Activated CD4-positive, alpha-beta T cell treated with anti-CD3 and anti-CD28 coated beads for 24 hours (primary cell): Measurements from ENCODE around the gene MYL6B.
"Not testable (repeated sequence)": the region's sequence is repeated elsewhere in the genome, so short reads cannot be mapped to it uniquely, and the experiment has no call there.

Source experiments
- DNase-seq, 2 donors: peaks; one replicate each; pipeline ENCODE4 v3.0.0-alpha.2; 2020; ENCODE audit warnings: low read depth in 2 of 2

The MYL6B gene

DNA sequence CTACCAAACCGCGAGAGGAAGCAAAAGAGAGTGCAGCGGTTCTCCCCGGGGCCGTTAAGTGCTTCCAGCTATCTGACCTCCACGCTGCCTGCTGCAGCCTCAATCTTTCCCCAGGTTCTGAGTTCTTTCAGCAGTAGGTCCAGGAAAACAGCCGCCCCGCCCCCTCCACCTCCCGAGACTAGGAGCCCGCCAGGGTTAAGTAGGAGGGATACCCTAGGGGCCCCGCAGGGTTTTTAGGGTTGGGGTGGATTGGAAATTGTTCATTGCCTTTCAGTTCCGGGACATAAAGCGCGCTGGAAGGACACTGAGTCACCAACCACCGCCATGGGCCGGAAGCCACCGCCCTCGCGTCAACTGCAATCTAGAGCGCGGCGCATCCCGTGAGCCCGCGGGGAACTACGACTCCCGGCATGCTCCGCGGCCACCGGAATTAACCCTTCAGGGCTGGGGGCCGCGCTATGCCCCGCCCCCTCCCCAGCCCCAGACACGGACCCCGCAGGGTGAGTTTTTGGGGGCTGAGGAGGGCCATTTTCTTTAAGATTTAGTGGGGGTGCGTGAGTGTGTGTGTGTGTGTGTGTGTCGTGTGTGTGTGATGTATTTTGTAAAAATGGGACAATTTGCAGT lies at the start of gene MYL6B:
Gene MYL6B, plus strand, starts transcription at position 456 of the 624 bp plus-strand sequence. CDS start 1,332 bp downstream, outside the sequence.
- peak; percentile 91 to 94 for DNase-seq

DNA sequence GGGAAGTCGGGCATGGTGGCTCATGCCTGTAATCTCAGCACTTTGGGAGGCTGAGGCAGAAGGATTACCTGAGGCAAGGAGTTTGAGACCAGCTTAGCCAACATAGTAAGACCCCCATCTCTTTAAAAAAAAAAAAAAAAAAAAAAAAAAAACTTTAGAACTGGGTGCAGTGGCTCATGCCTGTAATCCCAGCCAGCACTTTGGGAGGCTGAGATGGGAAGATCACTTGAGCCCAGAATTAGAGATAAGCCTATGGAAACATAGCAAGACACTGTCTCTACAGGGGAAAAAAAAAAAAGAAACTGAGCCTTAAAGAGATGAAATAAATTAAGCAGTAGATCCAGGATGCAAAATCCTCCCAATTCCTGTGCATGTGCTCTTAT lies 49.7 kb upstream of the MYL6B start:
- DNase-seq: no peak

DNA sequence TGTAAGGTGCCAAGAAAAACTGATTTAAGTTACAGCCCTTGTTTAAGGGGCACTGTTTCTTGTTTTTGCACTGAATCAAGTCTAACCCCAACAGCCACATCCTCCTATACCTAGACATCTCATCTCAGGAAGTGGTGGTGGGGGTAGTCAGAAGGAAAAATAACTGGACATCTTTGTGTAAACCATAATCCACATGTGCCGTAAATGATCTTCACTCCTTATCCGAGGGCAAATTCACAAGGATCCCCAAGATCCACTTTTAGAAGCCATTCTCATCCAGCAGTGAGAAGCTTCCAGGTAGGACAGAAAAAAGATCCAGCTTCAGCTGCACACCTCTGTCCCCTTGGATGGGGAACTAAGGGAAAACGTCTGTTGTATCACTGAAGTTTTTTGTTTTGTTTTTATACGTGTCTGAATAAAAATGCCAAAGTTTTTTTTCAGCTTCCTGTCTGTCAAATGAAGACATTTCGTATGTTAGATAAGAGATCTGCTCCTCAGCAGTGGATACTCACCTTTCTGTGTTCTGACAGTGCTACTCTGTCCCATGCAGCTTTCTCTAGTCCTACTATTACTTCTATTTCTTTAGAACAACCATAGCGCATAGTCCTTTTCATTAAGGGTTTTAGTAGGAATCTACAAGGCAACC lies 49.2 kb upstream of the MYL6B start:
- no peak for DNase-seq

DNA sequence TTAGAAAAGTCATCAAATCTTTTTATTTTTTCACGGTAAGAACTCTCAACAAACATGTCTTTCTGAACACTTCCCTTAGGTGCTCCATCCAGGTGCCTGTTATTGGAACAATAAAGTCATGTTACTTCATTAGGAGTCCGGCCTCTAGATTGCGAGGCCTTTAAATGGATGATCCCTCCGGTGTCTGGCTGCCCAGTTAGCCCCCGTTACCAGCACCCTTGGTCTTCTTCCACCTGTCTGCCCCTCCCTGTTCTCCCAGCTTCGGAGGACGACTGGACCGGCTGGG lies 48.6 kb upstream of the MYL6B start:
- no peak for DNase-seq

DNA sequence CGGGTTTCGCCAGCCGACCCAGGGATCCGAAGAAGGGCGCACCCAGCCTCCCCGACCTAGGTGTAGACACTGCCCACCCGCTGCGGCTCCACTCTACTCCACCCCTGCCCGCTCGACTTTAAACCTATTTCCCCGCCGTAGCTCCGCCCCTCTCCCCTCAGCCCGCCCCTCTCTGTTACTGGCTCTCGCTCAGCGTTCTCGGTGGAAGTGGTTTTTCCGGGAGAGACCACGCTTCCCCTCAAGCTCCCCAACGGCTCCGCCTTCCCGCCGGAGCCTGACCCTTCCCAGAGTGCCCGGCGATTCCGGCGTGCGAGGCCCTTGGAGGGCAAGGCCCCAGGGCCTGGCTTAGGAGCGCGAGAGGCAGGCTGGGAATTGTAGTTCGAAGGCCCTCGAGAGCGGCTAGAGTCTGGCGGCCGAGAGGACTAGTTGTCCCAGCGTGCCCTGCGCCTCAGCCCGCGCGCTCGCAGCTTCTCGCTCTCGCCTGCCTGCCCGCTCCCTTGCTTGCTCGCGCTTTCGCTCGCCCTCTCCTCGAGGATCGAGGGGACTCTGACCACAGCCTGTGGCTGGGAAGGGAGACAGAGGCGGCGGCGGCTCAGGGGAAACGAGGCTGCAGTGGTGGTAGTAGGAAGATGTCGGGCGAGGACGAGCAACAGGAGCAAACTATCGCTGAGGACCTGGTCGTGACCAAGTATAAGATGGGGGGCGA lies 48.1 kb upstream of the MYL6B start, which contains the start of gene PA2G4:
Gene PA2G4, plus strand, starts transcription at position 451 of the 706 bp plus-strand sequence. Its CDS starts 179 bp downstream, at position 630.
- DNase-seq: peak; percentile 98

DNA sequence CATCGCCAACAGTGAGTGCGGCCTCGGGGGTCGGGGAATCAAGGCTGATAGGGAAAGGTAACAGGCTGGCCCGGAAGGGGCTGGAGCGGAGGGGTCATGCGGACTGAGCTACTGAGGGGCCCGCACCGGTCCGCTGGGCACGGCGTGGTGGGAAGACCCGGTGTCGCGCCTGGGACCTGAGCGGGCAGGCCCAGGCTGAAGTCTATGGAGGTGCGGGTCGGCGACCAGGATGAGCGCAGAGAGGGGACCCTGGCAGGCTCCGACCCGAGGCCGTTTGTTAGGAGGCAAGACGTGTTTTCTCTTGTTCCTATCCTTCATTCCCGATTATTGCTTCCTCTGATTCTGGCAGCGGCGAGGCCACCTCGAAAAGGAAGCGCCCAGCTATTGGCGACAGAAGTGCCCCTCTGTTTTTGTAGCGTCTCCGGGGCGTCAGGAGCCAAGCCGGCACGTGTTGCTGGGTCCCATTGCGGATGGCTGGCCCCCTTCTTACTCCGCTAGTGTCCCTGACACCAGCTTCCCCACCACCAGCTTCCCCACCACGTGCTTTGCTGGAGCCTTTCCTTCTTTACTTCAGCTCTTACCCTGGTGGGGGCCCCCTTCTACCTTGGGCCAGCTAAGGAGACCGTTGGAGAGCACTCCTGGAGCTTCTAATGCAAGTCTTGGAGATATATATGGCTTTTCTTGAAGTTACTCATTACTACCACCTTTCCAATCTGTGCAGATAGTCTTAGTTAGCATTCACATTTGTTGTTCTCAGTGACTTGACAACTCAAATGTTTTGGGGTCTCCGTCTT lies 47.4 kb upstream of the MYL6B start:
- DNase-seq: peak in 1 of 2 donors; percentile 11

DNA sequence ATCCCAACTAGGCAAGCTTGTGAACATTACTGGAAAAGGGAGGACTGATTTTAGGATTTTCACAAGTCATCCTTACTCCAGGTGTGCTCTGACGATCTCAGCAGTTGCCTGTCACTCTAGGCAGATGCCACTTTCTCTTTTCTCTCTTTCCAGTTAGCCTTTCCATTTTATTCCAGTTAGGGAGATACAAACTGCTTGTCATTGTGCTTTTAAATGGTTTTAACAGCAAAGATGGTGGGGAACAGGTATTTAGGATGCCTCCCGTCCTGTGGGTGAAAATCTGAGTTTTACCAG lies 46.8 kb upstream of the MYL6B start:
- no peak for DNase-seq

DNA sequence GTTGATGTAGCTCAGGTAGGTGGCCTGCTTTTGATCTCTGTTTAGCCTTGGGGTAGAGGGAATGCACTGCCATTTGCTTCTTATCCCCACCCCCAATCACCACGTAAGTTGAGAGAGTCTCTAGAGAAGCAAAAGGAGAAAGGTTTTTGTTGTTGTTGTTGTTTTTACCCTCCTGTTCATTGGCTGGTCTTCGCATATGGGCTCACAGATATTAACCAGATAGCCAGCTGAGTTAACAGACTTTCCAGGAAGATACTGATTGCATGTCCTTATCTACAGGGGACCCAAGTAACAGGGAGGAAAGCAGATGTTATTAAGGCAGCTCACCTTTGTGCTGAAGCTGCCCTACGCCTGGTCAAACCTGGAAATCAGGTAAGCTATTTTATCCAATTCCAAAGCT lies 45.1 kb upstream of the MYL6B start:
- no peak for DNase-seq

DNA sequence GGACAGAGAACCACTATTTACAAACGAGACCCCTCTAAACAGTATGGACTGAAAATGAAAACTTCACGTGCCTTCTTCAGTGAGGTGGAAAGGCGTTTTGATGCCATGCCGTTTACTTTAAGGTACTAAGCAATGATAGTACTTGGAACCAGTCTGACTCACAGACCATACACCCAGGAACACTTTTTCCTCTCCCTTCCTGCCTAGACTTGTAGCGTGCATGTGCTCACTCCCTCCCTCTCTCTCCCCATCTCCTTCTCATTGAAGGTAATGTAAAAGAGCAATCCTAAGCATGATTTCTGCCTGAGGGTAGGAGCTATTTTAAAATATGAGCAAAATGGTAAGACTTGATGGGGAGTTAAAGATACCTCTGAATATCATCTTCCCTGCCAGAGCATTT lies 41.8 kb upstream of the MYL6B start:
- DNase-seq: no peak

DNA sequence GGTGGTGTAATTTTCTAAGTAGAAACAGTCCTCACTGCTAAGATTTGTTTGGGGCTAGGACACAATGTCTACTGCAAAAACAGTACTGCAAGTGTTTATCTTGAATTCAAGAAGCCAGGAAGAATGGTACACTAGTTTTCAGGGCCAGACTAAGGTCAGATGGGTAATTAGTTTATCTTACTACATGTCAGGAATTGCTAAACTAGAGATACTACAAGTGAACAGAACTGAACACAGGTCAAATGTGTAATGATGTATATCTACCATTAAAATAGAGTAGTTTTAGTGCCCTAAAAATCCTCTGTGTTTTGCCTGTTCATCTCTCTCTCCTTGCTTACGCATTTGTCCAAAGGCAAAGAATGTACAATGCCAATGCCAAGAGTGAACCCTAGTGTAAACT lies 38.3 kb upstream of the MYL6B start:
- DNase-seq: no peak

DNA sequence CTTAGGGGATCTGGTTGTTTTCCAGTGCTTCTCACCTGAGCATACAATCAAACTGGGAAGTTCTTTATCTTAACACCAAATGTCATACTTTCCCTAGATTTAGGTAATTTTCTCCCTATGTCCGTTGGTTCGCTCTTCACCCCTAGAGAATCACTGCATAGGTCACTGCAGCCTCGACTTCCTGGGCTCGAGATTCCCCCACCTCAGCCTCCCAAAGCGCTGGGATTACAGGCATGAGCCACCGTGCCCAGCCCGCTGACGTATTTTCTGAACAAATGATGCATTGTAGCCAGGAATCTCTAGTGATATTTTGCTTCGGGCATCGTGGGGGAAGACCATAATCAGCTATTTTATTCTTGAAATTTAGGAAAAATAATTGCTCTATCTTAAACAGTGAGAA lies 37.1 kb upstream of the MYL6B start:
- DNase-seq: no peak

DNA sequence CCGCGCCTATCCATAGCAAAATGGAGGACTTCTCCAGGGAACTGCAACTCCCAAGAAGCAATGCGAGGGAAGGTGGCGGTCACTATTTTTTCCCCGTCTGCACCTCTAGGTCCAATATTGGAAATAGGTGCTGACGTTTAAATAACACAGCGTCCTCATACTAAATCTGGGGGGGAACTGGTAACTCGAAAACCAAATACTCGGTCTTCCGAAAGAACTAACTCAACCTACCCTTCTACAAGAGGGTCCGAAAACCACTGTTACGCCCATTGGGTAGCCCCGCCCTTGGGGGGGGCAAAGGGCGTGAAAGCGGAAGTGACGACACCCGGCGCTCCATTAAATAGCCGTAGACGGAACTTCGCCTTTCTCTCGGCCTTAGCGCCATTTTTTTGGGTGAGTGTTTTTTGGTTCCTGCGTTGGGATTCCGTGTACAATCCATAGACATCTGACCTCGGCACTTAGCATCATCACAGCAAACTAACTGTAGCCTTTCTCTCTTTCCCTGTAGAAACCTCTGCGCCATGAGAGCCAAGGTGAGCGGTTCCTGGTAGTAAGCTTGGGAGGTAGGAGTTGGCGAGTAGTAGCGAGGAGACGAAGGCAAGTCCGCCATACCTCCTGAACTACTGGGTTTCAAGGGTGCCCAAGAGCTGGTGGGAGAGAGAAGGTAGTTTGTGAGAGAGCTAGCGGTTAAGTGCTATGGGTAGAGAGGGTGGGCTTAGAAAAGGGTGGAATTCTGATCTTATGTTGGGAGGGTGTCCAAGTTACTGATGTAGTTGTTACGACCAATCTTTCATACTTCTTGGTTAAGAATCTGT lies 35.9 kb upstream of the MYL6B start, which contains the start of gene RPL41:
Gene RPL41, plus strand, starts transcription at position 367 of the 815 bp plus-strand sequence.
- DNase-seq: peak; percentile 90 to 92

DNA sequence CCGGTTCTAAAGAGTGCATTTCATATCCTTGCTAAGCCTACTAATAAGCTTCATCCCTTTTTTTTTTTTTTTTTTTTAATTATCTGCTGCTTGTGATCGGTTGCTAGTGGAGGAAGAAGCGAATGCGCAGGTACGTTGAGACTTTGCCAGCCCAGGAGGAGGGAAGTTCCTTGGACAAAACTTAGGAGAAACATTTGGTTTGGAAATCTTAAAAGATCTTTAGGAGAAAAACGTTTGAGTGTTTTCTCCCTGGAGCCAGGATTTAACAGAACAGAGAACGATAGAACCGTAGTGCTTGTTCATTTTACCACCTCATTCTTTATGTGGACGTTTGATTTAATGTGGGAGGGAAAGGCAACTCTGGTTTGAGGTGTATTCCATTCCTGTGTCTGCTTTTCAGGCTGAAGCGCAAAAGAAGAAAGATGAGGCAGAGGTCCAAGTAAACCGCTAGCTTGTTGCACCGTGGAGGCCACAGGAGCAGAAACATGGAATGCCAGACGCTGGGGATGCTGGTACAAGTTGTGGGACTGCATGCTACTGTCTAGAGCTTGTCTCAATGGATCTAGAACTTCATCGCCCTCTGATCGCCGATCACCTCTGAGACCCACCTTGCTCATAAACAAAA lies 35.2 kb upstream of the MYL6B start:
- not testable (repeated sequence) for DNase-seq

DNA sequence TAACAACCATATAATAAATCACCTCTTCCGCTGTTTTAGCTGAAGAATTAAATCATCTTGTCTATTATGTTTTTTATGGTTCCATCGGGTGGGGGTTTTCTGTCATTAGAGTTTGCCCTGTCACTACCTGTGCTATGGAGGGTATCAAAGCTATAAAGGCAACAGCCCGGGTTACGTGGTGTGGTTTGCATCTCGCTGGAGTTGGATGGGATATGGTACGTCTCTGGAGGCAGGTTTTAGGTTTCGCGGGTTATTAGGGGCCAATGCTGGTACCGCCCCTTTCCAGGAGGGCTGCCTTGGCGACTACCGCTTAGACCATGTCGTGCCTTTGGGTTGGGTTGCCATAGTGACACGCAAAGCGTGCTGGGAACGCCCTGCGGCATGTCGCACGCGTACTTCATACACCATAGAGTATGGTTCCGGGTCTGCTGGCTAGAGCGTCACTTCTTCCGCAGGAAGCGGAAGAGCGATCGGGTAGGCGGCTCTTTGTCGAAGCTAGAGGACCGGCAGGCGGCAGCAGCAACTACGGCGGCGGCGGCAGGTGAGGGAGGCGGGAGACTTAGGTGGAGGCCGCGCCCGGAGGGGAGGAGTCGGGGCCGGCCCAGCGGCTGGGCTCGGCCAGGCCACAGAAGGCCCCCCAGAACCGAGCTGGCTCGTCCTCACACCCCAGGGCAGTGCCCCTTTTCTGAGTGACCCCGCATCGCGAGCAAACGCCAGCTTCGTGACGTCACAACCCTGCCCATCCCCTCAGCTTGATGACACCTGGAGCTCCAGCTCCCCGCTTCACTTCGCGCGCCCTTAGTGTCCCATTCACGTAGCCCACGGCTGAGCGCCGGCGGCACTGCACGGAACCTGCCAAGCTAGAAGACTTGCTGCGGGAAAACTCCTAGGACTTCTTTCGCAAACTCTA lies 34.4 kb upstream of the MYL6B start, which contains the start of gene ZC3H10:
Gene ZC3H10, plus strand, starts transcription at position 489 of the 910 bp plus-strand sequence. CDS start 2,297 bp downstream, outside the sequence.
- DNase-seq: peak; percentile 95 to 97

DNA sequence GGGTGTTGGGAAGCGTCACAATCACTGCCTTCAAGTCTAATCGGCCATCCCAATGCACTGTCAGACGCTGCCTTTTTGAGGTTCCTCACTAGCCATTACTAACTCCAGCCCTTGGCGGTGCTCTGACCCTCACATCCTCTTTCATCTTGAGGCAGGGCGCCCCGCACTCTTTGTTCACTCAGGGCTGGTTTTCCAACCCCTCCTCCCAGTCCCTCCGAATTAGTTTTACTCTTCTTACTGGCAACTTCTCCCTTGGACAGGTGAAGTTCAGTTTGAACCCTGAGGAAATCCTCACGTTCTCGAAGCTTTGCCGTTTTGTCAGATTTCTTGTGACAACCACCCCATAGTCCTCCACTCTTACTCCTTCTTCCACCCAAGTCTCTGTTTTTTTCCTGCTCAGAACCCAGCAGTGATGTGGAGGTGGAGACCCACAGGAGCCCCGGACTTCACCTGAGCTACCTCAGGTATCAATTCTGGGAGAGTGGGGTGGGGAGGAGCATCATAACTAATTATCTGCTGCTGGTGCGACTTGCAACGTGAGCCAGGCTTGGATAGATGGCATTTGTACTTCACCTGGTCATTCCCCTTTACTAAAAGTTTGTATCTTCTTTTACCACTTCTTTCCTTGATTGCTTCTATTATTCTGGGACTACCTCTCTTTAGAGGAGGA lies 33.6 kb upstream of the MYL6B start:
- DNase-seq: no peak

DNA sequence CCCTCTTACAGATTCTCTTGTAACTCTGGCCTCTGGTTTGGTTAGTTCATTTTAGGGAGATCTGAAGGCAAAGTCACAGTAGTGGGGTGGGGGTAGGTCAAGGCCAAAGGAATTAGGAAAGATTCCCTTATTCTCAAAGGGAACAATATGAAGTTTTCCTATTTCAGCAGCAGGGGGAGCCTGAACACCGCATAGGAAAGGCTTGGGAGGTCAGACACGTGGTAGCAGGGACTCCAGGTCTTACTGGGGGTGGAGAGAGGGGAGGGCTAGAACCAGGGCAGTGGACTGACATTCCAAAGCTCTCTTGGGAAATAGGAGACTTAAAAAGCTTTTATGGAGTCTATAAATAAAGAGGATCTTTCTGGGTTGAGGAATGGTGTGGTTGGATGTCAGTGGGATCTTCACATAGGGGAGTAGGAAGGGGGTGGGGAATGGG lies 33.0 kb upstream of the MYL6B start:
- peak; percentile 41 to 51 for DNase-seq

DNA sequence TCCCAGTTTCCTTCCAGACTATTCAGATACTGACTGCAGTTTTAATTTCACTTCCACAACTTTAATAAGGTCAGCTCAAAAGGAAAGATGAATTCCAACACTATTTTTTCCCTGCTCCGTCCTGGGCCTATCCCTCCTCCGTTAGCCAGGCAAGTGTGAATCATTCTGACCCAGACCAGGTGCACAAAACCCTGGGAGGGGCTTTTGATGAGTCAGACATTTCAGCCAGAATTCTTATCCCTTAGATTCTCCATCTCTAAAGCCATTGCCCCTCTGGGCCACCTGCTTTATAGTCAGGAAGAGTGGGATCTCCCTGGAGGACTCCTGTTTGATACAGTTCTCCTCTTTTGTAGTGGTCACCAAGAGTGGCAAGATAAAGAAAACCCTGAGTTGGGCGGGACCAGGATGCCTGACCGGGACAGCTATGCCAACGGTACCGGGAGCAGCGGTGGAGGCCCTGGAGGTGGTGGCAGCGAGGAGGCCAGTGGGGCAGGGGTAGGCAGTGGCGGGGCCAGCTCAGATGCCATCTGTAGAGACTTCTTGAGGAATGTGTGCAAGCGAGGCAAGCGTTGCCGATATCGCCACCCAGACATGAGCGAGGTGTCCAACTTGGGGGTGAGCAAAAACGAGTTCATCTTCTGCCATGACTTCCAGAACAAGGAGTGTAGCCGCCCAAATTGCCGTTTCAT lies 32.1 kb upstream of the MYL6B start:
- no peak for DNase-seq

DNA sequence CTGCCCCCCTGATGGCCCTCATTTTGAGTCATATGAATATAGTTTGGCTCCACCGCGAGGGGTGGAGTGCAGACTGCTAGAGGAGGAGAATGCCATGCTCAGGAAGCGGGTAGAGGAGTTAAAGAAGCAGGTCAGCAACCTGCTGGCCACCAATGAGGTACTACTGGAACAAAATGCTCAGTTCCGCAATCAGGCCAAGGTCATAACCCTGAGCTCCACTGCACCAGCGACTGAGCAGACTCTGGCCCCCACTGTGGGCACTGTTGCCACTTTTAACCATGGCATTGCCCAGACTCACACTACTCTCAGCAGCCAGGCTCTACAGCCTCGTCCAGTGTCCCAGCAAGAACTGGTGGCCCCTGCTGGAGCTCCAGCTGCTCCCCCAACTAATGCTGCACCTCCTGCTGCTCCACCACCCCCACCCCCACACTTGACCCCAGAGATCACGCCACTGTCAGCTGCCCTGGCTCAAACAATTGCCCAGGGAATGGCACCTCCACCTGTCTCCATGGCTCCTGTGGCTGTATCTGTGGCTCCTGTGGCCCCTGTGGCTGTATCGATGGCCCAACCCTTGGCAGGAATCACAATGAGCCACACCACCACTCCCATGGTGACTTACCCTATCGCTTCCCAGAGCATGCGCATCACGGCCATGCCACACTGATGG lies 31.1 kb upstream of the MYL6B start:
- DNase-seq: no peak
